T-helper 1 cell treated with Interleukin-12 subunit alpha and Interleukin-12 subunit beta and Interleukin-4 antibody, amounts not matched to agents 30 ng/mL and 1 ng/mL, for 36 hours (primary cell): ENCODE measurements around the gene MAP3K1. TPM values are rescaled to one million over a fixed set of nuclear protein-coding genes. Genes with fewer than 3 reads are reported as not detected.
"Not testable (repeated sequence)": the region's sequence is repeated elsewhere in the genome, so short reads cannot be mapped to it uniquely, and the experiment has no call there.

Experiments
- intact Hi-C: fragments of 100-400 bp; cut with micrococcal nuclease; formaldehyde crosslinking; loops from one replicate; pipeline ENCODE4 v1.15.1; 2024
- total RNA-seq: library from RNA; stranded (reverse); gene quantifications from 2 replicates; pipeline ENCODE4 v1.2.3, GENCODE V29; 2022

The MAP3K1 gene
- total RNA-seq, 1 donor from 2014 or later = 41.9 TPM

DNA sequence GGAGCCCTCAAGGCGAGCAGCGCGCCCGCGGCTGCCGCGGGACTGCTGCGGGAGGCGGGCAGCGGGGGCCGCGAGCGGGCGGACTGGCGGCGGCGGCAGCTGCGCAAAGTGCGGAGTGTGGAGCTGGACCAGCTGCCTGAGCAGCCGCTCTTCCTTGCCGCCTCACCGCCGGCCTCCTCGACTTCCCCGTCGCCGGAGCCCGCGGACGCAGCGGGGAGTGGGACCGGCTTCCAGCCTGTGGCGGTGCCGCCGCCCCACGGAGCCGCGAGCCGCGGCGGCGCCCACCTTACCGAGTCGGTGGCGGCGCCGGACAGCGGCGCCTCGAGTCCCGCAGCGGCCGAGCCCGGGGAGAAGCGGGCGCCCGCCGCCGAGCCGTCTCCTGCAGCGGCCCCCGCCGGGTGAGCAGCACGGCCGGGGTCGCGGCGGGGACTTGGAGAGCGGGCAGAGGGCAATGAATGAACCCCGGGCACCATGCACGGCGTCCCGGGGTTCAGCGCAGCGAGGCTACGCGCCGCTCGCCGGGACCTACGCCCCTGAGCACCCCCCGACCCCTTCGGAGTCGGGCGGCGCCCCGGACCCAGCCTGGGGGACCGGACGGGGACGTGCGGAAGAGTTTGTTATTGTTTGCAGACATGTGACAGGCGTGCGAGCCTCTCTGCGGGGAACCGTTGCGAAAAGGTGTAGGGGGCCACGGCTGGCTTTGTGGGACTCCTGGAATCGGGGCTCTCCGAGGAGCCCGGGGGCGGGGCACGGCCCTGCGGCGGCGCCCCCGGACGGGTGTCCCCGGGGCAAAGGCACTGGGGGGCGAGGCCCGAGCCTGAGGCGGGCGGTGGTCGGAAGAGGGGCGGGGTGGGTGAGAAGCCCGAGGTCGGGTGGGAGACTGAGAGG is 553 bp downstream of the MAP3K1 start:
- intact Hi-C loops = loop anchor here (1.0 to 5.0 kb wide), 14 partner anchors 79 to 1509 kb away; partner anchors contain the start of genes DHX29, IL6ST, MTREX and SETD9

DNA sequence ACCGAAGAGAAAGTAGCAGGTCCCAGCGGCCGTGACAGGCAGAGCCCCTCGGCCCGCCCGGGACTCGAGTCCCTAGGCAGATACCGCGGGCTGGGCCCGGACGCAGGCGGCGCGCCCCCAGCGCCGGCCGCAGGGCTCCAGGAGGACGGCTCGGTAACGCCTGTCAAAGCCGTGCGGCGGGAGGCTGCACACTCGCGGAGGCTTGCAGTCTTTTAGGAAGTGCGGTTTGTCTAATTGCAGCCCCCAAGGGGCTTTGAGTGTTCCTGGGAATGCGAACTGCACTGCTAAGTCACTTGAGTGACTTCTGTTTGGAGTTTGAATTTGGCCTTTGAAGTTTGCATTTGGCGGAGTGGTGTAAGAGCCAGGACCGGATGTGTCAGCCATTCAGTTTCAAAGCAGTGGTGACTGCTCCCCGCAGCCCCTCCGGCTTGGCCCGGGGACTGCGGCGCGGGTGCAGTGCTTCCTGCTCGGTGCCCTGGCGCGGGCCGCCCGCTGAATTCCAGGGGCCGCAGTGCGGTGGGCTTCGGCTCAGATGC is 1.3 kb downstream of the MAP3K1 start:
- intact Hi-C loops = loop anchor here (1.0 to 5.0 kb wide), 11 partner anchors 13 to 1509 kb away; partner anchors contain the start of genes DHX29, IL6ST, MTREX and SETD9

DNA sequence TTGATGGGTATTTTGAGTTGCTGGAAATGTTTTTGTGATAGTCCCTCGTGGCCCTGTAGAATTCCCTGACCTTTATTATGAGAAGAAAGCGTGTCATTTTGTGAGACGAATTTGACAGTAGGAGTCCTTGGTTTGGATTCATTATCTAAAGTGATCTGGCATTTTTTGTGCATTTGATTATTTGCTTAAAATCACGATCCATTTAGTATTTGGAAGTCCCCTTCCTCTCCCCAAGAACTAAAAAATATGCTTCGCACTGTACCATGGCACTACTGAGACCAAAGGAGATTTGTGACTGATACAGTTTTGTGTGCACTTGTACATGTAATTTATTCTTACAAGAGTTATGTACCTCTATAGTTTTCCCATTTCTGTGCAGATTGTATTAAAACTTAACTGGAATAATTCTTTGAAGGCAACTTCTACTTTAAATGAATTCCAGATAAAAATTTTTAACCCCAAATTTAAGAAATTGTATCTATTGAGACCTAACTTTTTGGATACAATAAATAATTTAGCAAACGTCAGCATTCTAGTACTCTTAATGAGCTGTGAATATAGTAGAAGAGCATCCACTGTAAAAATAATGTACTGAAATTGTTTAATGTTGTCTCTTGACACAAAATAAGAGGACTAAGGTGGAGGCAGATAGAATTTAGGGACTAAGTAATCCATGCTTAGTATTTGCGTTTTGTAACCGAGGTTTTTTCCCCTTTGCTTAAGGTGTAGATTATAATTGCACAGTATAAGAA is 2.1 kb downstream of the MAP3K1 start:
- intact Hi-C loops = loop anchor here (1.0 to 5.0 kb wide), 10 partner anchors 12 to 1510 kb away; partner anchors contain the start of genes DHX29, IL6ST and MTREX

DNA sequence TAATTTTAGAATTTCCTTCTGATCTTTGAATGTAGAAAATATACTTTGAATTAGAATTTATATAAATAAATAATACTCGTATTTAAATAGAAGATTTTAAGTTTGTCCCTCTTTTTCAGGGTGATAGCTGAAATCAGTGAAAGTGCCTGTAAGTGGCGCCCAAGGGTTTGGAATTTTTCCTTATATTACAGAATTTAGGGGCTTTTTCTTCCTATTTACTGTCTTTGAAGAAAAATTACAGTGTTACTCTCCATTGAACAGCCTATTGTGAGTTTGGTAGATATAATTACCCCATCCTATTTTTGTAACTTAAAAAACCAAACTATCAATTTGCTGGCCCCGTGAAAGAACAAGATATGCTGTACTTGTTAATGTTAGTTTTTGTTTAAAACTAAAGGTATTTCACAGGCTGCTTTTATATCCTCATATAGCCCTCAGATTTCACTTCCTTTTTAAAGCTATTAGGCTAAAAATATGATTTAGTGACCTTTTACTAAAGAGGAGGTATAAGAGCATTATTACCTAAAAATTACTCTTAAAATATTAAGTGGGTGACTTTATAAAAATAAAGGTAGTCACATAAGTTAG is 3.2 kb downstream of the MAP3K1 start:
- intact Hi-C loops = loop anchor here (5.0 kb wide), 4 partner anchors 299 to 1511 kb away; partner anchors contain the start of genes DHX29 and MTREX

DNA sequence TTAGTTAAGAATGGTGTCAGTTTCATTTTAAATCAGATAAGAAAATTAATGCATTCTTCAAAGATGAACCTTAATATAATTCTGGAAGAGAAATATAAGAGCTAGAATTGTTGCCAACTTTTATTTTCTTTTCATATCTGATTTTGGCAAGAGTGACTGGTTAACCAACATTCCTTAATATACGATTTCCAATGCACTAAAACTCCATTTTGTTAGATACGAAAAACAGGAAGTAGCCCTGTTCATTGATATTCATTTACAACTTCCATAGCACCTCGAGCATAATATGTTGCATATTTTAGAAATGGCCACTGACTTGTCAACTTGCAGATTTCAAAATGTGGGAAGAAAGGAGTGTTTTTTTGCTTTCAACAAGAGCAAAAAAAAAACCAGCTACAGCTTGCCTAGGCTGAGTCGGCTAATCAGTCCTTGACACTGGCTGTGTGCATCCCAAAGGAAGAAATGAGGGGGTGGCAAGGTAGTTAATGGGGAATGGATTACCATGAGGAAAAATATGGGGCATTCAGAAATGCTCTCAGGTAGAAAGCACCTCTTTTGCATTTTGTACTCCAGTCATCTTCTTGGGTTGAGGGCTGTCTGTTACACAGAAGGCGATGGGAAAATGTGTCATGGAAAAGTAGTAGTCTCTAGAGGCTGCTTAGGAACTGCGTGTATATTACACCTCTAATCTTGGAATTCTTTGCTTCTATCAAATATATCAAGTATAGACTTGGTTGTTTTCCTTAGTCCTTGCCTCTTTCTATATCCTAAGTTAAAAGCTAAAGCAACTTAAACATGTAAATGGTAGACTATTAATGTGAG is 3.9 kb downstream of the MAP3K1 start:
- intact Hi-C loops = loop anchor here (5.0 kb wide), 4 partner anchors 298 to 1512 kb away; partner anchors contain the start of genes DHX29 and MTREX

DNA sequence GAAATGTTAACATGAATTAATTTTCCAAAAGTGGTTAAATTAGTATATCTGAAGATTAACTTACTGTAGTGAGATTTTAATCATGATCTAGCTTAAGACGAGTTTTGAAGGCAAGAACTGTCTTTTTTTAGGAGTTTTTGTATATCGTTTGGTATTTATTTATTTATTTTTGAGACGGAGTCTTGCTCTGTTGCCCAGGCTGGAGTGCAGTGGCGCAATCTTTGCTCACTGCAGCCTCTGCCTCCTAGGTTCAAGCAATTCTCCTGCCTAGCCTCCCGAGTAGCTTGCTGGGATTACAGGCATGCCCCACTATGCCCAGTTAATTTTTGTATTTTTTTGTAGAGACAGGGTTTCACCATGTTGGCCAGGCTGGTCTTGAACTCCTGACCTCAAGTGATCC is 6.5 kb downstream of the MAP3K1 start:
- intact Hi-C loops = not testable (repeated sequence)

DNA sequence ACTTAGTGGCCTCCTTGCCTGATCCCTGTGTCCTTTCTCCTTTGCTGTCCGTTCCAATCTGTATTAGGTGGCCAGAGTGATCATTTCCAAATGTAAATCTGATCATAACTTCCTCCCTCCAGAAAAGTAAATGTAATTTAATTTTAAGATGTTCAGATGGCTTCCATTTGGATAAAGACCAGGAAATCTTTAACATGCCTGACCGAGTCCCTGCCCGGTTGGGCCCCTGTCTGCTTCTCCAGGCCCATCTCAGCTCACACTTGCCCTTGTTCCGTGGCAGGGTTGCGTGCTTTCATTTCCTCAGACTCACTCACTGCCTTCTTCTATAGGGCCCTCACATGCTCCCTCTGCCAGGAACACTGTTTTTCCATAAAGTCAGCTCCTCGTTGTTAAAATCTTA is 7.6 kb downstream of the MAP3K1 start:
- intact Hi-C loops = no loop called here

DNA sequence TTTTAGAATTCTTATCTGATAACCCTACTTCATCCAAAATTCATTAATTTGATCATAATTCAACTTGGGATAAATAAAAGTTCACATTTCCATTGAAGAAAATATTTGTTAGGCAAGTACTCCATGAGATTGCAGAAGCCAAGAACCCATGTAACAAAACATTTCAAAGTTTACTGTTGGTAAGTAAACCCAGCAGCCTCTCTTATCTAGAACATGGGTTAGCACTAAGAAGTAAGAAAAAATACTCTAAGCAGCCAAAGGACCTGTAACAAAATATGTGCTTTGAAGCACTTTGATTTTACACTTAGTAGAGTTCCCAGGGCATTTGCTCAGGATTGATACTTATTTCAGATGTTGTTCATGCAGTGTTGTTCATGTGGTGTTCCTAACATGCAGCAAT is 8.7 kb downstream of the MAP3K1 start:
- intact Hi-C loops = no loop called here

DNA sequence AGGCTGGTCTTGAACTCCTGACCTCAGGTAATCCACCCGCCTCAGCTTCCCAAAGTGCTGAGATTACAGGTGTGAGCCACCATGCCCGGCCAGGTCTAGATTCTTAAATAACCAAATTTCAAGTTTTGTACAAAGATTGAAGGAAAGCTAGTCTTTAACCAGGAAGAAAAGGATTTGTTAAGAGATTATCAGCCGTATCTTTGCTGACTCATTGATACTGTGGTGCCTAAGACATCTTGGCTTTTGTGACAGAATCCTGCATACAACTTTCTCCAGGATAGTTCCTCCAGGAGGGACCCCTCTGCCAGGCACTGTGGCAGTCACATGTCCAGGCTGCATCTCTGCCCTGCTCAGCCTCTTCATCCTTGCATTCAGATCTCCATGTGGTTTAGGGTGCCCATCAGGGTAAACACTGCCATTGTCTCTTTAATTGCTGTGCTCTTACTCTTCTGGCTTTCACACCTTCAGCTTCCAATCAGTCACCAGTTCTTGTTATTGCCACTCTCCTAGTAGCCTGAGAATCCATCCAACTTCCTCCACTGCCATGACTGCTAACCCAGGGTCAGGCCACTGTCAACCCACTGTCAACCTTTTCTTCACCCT is 10.0 kb downstream of the MAP3K1 start:
- intact Hi-C loops = no loop called here

DNA sequence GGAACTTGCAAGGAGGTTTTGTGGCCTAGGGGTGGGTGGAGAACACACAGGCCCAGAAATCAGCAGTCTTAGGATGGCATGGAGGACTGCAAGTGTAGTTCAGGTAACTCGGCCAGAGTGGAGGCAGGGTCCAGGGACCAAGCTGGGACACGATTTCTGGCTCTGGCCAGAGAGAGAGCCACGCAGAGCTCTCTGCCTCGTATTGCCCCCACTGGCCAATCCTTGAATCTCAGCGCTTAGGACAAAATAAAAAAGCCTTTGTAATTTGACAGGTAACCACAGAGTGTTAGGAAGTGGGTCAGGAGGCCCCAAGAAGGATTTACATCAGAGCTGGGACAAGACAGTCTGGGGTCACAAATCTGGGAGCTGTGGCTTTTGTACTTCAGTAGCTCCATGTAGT is 11.7 kb downstream of the MAP3K1 start:
- intact Hi-C loops = no loop called here

DNA sequence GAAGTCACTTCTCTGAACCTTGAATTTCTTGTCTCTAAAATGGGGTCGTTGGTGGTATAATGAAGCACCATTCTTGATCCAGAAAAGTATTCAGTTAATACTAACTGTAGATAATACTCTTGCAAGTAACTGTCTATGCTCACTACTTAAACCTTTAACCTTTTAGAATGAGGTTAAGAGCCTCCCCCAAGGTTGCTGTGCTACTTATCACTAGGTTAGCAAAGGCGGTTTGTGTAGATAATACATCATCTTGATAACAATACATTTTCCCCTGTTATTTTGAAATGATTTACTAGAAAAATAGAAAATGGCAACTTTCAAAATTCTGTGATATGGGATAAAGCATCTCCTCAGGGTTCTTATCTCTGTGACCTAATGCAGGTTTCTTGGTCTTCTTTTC is 12.6 kb downstream of the MAP3K1 start:
- intact Hi-C loops = no loop called here

DNA sequence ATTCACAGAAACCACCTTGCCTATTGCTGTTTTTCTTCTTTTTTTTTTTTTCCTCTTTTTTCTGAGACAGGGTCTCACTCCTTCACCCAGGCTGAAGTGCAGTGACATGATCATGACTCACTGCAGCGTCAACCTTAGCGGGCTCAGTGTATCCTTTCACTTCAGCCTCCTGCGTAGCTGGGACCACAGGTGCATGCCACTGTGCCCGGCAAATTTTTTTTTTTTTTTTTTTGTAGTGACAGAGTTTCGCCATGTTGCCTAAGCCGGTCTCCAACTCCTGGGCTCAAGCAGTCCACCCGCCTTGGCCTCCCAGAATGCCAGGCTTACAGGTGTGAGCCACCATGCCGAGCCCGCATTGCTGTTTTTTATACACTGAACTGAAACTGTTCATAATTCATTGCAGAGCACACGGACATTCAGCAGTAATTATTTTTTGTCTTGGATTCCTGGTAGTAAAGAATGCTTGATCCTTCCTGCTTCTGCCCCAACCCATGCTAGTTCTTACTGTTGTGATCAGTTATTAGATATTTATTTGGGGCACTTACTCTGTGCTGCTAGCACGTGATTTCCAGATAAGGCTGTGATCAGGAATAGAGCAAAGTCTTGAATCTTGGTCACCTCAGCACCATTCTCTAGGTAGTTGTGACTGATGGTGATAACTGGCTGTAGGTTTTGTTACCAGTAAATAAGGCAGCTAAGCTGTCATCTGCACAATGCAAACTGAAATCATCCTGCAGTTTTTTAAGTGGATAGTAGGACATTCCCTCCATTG is 14.0 kb downstream of the MAP3K1 start:
- intact Hi-C loops = loop anchor here (1.0 kb wide), 1 partner anchor 12 kb away; no protein-coding TSS in a partner anchor

DNA sequence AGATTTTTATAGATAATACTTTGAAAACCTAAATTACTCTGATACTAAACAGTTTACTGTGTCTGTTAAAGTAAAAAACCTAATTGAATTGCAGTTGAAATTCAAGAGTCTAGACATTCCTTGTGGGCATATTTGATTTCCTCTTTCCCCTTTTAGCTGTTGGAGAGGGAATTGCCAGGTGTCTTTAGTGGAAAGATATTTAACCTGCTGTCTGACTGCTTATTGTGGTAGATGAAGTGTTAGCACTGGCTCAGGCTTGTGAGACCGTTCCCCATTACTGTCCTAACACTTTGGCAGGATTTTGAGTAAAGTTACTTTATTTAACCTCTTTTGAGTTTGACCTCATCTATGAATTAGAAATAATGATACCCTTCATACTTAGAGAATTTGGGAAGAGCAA is 16.4 kb downstream of the MAP3K1 start:
- intact Hi-C loops = no loop called here

DNA sequence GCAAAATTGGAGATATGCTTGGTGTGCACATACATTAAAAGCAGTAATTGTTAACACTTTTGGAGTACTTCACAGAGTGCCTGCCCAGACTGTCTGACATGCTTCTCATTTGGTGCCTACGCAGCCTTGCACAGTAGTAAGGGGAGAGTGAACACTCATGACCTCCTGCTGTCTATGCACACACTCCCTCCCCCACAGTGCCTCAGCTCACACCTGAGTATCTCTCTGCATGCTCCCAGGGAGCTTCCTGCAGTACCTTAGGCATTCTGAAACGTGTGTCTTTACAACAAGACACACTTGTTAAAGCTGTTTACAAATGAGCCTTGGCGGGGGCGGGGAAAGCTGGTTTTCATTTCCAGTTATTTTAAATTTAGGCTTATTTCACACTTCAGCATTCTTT is 18.0 kb downstream of the MAP3K1 start:
- intact Hi-C loops = no loop called here

DNA sequence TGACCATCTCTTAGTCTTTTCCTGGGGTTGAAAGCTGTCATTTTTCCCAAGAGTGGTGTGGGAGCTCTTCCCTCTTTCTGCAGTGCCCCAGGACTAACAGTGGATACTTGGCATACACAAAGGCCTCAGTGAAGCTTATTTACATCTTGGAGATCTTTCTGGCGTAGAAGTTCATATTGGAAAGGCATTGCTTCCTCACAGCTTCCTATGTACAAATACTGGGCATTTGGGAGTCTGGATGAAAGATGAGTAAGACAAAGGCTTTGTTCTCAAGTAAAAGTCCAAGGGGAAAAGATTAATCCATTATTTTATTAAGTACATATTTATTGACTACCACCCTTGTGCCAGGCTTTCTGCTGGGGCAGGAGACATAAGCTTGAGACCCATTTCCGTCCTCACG is 22.0 kb downstream of the MAP3K1 start:
- intact Hi-C loops = loop anchor here (5.0 kb wide), 1 partner anchor 860 kb away; no protein-coding TSS in a partner anchor

DNA sequence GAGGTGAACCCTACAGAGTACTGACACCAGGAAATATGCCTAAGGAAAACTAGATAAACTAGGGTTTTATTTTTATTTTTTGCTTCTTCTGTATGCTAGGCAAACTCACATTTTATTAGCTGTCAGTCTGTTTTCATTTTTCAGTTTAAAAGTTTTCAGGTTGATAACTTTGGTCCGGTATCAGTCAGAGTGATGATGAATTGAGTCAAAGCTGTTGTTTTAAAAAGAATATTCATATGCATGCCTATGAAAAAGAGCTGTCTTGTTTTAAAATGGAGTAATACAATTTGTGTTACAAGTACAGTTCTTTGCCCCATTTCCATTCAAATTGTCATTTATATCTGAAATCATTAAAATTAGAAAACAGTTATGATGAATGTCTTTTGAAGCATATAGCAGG is 22.6 kb downstream of the MAP3K1 start:
- intact Hi-C loops = loop anchor here (1.0 to 5.0 kb wide), 5 partner anchors 357 to 901 kb away; no protein-coding TSS in a partner anchor

DNA sequence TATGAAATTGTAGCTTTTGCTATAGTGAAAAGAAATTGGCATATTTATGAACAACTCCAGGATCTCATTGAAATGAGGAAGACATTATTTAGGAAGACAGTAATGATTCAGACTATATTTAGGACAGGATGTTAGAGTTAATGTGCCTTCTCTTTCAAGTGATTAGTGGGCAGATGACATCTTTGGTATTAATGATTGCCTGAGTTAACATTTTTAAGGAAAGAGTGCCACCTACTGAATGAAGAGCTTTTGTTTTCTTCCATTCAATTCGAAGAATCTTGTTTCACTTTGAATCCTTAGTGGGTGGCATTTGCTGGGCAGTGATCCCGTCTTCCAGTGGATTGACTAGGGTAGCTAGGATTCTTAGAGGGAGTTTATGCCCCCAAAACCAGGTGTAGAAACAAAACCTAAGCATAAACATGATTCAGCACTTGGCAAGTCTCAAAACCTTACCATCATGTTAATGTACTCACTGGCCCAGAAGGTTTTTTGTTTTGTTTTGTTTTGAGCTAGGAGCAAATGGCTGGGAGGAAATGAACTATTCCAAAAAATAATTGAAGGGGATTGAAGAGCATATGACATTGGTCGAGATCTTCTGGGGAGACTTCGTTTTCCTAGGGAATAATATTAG is 23.2 kb downstream of the MAP3K1 start:
- intact Hi-C loops = loop anchor here (1.0 to 5.0 kb wide), 5 partner anchors 358 to 902 kb away; no protein-coding TSS in a partner anchor

DNA sequence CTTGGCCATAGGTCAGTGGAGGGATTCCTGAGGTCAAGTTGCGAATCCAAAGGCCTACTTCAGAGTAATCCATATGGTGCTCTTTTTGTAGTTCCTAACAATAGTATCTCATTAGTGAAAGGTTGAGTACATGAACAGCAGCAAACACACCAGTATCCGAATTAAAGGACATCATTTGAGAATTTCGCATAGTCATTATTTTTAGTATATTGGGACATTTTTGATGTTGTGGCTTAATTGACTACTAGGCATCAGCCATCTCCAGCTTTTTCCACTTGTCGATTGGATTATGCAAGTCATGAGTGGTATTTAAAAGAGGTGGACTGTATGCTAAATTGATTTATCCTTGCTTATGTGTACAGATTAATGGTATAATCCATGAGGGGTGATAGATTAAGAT is 23.7 kb downstream of the MAP3K1 start:
- intact Hi-C loops = loop anchor here (2.0 to 5.0 kb wide), 3 partner anchors 358 to 902 kb away; no protein-coding TSS in a partner anchor
